NCI-H2029 (cell line): ENCODE data around the gene ZNF385C.

Experiments
- DNase-seq: peaks from one replicate; lab custom pipeline; 2025; lab: John Stamatoyannopoulos, UW

The ZNF385C gene

GRCh38 chr17:42077755-42078154 is 20.5 kb downstream of the ZNF385C start:
- DNase-seq = no peak

GRCh38 chr17:42076797-42077559 is 21.3 kb downstream of the ZNF385C start:
- DNase-seq = no peak

DNA sequence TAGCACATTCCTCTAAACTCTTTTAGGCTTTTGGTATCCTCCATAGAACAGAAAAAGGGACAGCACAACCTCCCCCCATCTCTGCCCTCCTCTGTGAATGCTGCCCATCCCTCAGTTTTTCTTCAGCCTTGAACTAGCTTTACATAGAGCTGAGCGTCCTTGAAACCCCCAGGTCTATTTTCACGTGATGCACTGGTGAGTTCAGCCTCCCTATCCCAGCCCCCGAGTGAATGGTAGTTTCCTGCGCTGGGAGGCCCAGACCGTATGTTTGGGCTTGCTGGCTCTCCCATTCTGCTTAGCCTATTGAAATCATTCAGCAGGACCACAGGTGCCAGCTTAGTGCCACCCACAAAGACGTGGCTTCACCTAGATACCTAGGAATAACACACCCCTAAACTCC is 22.5 kb downstream of the ZNF385C start:
- DNase-seq = no peak

DNA sequence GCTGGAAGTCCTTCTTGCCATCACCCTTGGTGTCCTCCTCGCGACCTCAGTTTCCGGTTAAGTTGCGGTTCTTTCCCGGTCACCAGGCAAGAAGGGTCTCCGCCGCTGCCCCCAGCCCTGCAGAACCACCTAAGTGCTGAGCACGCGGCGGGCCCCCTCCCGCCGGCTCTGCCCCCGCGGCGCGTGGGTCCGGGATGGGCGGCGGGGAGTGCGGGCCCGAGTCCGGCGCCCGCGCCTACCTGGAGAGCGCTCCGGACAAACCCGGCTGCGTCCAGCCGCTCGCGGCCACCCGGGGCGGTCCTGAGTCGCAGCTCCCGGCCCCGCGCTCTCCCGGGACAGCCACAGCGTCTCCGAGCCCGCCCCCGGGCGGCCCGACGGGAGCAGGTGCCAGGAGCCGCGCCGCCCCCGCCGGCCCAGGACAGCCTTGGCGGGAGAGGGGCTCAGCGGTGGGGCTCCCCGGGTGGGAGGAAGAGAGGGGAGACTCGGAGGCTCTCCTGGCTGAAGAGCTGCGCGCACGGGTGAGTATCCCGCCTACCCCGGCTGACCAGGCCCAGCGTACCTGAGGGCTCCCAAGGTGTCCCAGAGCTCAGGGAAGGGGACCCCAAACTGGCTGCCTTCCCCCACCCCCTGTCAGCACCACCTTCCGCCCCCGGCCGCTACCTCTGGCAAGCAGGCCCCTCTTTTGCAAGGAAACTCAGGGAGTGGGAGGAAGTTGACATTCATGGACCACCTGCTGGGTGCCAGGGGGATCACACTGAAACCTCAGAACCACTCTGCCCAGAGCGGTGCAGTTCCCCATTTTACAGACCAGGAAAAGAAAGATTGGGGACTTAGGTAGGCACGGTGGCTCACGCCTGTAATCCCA is 25.7 kb downstream of the ZNF385C start:
- no peak for DNase-seq

DNA sequence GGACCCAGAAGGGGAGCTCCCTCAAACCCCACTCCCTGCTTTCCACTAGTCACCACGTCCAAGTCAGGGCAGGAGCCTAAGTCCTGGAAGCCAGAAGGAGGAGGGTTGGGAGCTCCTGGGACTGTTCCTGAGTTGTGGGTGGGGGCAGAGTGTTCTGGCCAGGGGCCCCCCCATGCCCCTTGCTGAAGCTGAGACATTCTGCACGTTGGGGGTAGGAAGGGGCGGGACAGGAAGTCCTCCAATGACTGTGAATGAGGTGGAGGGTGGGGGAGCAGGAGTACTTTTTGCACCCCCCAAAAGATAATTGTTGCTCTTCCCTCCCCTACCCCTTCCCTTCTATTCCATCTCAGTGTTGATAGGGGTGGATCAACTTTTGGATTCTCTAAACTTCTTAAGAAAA is 26.5 kb downstream of the ZNF385C start:
- no peak for DNase-seq

- DNase-seq = no peak
These were observed 29.3 kb downstream of the ZNF385C start for GRCh38 chr17:42068979-42069378.

DNA sequence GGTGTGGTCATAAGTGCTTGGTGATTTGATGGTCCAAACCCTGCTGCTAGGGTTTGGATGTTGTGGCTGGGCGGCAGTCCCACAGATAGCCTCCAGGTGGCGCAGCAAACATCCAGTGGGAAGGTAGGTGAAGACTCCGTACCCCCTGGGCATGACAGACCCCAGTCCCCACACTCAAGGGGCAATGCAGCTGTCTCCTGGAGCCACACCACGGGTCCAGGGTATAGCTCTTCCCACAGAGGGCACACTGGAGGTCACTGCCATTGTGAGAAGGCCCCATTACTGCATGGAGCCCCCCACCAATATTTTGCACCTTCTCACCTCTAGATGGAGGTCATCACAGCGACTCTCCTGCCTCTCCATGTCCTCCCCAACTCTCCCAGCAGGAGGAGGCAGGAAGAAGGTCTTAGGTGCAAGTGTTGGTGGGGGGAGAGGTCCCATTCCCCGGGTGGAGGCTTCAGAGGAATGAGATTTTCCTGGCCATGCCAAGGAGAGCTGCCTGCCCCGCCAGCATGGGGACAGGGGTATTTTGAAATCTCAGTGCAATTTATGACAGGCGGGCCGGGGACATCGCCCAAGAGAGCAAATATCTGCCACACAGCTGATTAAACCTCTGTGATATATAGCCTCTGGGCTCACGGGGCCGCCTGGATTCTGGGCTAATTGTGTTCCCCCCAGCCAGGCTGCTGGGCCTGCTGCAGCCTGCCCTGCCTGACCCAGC is 30.7 kb downstream of the ZNF385C start:
- peak; percentile 6 for DNase-seq

- DNase-seq = no peak
These were observed 33.1 kb downstream of the ZNF385C start for GRCh38 chr17:42065201-42065600.

GRCh38 chr17:42062681-42063080 is 35.6 kb downstream of the ZNF385C start:
- DNase-seq = no peak

DNA sequence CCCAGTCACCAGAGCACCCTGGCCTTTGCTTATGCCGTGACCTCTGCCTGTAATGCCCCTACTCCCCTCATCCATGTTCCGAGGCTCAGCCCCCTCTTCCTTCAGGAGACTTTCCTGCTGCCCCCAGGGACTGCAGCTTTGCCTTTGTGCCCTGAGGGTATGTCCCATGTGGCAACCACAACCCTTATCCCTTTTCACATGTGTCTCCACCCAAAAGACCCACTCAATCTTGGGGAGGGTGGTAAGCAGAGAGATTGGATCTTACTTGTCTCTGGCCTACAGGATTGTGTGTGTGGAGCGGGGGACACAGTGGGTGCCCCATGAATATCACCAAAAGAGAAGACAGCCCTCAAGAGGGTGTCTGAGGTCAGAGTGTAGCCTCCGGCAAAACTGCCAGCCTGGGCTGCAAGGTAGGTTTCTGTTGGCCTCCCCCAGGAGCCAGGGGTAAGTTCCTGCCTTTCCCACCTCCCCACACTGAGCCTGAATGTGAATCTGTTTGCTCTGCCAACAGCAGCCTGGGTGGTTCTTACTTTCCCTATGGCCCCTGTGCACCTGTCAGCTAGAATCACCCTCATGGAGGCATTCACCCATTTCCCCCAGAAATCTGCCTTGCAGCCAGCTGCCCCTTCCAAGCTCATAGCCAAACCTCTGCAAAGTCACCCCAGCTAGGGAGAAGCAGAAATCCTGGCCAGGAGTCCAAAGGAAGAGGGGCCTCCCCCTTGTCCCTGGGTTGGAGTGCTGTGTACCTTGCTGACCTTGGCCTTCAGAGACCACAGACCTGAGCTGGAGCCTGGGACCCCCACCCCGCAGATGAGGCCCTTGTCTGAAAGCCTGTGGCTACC is 36.4 kb downstream of the ZNF385C start:
- DNase-seq = no peak

DNA sequence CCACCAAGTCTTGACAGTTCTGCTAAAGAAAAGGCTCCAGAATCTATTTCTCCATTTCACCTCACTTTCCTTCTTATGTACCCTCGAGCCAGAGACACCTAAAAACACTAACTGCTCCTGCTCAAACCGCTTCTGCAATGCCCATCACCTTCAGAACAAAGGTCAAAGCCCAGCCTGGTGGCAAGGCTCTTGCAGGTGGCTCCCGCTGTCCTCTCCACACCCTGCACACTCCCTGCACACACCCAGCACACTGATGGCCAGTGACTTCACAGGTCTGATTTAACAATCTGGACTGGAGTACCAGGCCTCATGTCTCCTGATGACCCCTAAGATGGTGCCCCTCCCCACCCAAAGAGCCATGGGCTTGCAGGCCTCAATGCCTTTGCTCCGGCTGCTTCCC is 38.0 kb downstream of the ZNF385C start:
- DNase-seq = no peak

DNA sequence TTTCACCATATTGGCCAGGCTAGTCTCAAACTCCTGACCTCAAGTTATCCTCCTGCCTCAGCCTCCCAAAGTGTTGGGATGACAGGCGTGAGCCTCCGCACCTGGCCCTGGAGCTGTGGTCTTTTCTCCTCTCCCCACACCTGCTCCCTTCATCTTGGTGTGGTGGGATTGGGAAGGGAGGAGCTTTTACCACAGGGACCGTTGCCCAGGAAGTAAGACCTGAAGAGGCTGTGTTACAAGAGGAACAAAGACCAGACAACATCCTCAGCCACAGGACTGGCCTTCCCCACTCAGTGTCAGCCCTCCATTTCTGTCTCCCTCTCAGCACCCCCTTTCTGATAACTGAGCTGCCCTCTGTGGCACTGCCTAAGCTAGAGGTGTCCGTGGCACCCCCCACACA is 38.5 kb downstream of the ZNF385C start:
- DNase-seq = no peak

DNA sequence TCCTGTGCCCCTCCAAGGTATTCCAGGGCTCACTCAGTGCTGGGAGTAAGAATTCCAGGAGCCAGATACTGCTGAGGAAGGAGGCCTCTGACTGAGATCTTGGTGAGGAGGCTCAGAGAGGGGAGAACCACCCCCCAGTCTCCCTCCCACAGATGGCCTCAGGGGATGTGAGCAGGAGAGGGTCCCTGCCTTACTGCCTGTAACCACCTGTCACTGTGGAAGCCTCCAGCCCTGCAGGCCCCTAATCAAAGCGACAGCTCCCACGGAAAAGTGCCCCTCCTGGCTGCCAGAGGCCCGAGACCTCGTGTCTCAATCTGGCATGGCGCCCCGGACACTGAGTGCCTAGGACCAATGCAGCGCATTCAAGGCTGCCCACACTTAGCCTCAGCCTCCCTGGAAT is 40.2 kb downstream of the ZNF385C start:
- no peak for DNase-seq

- DNase-seq = no peak
These were observed 41.6 kb downstream of the ZNF385C start for GRCh38 chr17:42056635-42057034.

GRCh38 chr17:42055496-42055895 is 42.8 kb downstream of the ZNF385C start:
- DNase-seq = no peak

DNA sequence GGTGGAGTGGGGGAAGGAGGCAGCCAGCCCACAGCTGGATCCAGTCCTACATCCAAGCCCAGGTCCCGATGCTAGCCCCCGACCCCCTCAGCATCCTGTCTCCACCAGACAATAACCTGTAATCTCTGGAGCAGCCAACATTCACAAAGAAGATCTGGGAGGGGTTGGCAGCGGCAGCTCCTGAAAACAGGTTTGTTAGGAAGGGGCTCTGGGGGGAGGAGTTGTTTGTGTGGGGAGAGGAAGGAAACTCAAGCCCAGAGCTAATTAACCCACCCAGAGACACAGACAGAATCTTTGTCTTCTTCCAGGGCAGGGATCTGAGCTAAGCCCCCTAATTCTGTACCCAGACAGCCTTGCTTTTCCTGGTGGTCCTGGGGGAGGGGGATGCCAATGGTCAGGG is 43.2 kb downstream of the ZNF385C start:
- no peak for DNase-seq

DNA sequence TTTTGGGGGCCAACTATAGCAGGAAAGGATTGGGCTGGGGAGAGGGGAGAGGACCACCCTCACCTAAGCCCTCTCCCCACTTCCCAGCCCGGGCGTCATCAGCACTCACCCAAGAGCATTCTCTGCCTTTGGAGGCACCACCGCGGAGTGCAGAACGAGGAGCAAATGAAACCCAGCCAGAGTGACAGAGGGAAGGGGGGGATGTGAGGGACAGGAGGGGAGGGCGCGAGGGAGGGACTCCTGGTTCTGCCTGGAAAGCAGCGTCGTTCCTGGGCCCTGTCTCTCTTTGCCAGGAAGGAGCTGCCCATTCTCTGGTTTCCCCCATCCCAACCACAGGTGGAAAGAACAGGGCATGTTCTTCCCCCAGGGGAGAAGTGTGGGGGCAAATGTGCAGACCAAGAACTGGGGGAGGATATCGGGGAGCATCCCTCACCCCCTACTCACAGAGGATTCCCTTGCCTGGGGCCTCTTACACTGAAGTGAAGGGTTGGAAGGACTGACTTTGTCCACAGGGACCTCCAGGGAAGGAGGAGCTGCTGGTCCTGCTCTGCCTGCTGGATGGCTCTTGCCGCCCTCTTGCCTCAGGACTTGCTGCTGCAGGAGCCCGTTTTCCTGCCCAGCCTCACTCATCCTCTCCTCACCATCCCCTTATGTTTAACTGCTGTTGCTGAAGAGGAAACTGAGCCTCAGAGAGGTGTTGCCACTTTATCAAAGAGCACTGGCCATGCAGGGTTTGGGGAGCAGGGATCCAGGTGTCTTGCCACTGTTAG is 44.4 kb downstream of the ZNF385C start:
- DNase-seq = no peak

DNA sequence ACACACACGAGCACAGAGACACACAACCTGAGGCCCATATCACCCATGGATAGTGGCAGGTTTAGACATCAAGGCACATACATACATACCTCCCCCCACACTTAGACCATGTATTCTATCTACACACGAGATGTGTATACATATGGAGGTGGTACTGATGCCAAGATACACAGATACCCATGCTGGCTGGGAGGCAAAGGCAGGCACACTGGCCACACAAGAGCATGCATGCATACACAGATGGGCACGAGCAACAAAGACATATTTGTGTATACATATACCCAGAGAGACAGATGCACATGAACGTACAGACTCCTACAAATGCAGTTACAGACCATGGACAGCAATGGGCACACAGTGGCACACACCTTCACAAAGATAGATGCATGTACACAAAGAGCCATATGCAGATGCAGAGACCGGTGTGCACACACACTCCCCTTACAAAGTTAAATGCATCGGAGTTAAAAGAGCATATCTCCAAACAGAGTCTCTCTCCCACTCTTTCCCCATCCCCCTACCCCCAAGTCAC is 45.9 kb downstream of the ZNF385C start:
- no peak for DNase-seq

DNA sequence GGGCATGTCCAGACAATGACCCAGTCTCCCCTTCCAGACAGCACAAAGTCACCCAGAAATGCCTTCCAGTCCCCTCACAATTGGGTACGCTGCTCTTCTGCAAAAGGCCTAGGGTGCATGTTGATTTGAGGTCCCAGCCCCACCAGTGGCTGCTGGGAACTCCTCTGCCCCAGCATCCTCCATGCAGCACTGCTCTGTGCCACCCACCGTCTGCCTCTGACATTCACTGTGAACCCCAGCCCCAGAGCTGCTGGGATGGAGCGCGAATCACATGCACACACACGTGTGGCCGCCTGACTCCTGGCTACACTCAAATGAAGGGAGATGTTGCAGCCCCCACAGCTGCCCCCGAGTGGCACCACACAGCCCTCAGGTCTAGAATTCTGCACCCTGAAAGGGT is 46.6 kb downstream of the ZNF385C start:
- DNase-seq = no peak

DNA sequence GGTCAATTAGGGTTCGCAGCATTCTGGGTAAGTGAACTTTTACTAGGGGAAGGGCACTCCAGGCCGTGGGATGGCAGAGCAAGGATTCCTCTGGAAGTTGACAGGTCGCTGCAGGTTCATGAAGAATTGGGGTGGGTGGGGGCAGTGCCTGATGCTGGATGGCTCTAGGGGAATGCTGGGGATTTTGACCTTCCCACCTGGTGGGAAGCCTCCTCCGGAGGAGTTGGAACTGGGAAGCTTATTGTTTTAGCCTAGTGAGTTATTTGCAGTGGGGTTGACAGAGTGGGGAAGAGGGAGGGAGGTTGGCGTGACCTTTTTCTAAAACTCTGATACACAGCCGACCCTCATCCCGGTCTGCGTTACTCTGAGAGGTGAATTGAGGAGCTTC is 47.3 kb downstream of the ZNF385C start:
- no peak for DNase-seq
